Measurements from ENCODE around the gene HAUS1. TPM values are rescaled to one million over a fixed set of nuclear protein-coding genes. Genes with fewer than 3 reads are reported as not detected.
"Not testable (repeated sequence)": the region's sequence is repeated elsewhere in the genome, so short reads cannot be mapped to it uniquely, and the experiment has no call there.

Gene HAUS1
- polyA plus RNA-seq (2013, experiment 1 of 2; ENCODE audit: insufficient read length), result 49.4 TPM
- polyA plus RNA-seq (2013, experiment 2 of 2; ENCODE audit: insufficient read length), result 48.9 TPM

DNA sequence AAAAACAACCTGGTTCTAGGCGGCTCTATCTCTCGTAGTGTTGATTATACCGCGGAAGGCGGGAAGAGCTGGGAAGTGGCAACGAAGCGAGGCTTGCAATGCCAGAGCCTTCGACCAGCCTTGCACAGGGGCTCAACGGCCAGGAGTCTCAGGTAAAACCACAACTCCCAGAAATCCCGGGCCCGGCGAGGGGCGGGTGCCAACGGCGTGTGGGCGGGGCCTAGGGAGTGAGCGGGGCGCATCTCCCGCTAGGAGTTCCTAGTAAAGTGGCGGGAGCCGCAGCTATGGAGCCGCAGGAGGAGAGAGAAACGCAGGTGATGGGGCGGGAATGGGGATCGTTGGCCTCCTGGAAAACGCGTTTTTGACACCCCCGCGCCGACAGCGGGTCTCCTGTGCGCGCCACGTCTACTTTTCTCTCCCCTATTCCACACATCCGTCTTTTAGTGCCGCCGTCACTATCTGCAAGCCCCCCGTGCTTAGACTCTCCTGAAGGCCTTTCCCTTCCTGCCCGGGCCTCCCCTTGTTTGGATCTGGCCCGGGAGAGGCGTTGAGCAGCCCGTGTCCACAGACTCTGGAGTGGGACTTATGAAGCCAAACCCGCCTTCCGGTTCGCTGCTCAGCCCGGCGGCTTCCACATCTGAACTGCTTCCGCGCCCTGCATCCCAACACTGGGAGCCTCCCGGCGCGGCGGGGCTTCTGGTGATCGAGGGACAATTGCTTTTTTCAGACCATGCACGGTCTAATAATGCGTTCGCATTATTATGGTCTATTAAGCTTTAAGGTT lies at the start of gene HAUS1:
Gene HAUS1 (plus strand): TSS at position 258 of the 784 bp plus-strand sequence. CDS start 27 bp downstream, at position 285.
- DNase-seq, result peak; percentile 86

DNA sequence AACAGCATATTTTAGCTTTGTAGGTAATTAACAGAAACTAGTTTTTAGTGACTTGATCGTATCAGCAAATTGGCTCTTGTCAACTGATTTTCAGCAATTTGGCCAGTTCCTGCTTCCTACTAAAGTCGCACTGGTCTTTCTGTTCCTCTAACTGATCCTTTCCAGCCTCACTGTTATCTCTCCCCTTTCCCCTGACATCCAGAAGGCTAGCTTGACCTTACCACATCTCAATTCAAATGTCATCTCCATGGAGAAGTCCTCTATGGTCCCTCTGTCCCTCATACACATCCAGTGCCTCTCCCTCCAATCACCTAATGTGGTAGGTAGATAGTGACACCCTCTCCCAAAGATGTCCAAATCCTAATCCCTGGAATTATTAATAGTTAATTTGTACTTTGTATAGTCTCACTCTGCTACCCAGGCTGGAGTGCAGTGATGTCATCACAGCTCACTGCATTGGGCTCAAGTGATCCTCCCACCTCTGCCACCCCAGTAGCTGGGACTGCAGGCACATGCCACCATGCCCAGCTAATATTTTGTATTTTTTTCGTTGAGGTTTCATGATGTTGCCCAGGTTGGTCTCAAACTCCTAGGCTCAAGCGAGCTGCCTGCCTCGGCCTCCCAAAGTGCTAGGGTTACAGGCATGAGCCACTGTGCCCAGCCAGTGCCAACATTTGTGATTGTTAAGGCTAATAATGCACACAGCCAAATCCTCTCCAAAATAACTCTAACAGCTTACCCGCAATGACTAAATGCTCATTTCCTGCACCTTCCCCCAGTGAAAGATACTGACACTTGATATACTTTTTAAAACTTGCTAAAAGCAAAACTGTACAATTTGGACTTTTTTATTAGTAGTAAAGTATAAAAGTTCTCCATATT lies 49.0 kb upstream of the HAUS1 start:
- no peak for DNase-seq

- no peak for DNase-seq
Measured at GRCh38 chr18:46055838-46056230, 48.4 kb upstream of the HAUS1 start.

DNA sequence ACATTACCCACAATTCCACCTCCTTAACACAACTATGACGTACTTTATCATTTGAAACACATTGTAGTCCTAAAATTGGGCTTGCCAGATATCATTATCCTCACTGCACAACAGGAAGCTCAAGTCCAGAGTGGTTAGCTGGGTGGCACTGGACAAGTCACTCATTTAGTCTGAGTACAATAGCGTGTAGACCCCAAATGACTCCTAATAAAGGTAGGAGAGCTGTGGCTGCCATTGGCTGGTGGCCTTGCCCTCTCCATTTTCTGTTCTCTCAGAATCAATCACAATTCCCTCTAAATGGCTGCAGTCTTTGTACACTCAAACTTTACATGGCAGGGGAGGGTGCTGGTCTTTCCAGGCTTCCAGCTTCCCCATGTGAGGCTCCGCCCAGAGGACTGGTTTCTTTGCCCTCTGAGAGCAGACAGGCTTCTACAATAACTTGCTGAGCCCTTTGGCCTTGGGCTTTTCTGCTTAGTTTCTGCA lies 43.8 kb upstream of the HAUS1 start:
- no peak for DNase-seq

- DNase-seq, result no peak
Measured at GRCh38 chr18:46061387-46061786, 42.8 kb upstream of the HAUS1 start.

DNA sequence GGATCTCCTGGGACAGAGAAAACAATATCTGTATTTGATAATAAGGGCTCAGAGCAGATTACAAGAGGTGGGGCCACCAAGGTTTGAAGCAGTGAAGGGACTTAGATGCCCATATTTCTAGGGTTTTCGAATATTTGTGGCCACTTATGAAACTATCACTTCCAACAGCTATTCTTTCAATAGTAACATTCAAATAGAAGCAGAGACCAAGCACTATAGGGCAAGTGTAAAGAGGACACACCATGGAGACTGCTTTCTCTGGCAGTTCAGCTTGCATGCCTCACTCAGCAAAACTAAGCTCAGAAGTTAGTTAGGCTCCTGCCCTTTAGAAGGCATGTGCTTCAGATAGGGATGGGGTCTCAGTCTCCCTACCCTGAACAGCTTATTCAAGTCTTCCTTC lies 42.4 kb upstream of the HAUS1 start:
- no peak for DNase-seq

DNA sequence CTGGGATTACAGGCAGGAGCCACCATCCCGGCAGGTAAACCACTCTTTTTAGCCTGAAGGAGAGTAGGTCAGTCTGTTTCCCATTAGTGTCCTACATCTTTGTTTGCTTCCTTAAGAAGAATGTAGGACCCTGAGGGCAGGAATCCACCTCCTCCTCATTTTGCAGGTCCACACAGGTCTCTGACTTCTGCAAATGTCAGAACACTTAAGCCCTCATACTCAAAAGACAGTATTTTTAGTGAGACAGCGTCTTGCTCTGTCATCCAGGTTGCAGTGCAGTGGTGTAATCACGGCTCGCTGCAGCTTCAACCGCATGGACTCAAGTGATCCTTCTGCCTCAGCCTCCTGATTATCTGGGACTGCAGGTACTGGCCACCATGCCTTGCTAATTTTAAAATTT lies 41.4 kb upstream of the HAUS1 start:
- DNase-seq, result no peak

DNA sequence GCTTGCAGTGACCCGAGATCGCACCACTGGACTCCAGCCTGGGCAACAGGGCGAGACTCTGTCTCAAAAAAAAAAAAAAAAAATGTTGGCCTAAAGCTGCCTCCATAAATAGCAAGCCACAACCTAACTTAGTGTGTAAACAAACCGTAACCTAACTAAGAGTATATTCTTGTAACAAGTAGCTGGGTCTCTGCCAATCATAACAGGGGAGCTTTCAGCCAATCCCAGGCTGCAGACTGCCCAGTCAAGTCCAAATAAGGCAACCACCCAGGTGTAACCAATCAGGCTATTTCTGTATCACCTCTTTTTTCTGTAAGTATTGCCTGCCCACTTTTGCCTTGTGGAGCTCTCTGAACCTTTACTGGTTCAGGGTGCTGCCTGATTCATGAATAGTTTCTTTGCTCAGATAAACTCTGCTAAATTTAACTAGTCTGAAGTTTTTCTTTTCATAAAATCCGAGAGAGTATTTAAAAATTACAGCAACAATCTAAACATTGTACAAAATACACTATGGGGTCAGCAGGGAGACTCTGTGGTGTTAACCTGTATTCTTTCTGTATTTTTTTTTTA lies 36.7 kb upstream of the HAUS1 start:
- DNase-seq, result no peak

- no peak for DNase-seq
Measured at GRCh38 chr18:46068763-46069162, 35.4 kb upstream of the HAUS1 start.

GRCh38 chr18:46069524-46069923 lies 34.7 kb upstream of the HAUS1 start:
- DNase-seq, result peak; percentile 15

- DNase-seq, result no peak
Measured at GRCh38 chr18:46070232-46070631, 34.0 kb upstream of the HAUS1 start.

- DNase-seq, result no peak
Measured at GRCh38 chr18:46070815-46071652, 33.2 kb upstream of the HAUS1 start.

DNA sequence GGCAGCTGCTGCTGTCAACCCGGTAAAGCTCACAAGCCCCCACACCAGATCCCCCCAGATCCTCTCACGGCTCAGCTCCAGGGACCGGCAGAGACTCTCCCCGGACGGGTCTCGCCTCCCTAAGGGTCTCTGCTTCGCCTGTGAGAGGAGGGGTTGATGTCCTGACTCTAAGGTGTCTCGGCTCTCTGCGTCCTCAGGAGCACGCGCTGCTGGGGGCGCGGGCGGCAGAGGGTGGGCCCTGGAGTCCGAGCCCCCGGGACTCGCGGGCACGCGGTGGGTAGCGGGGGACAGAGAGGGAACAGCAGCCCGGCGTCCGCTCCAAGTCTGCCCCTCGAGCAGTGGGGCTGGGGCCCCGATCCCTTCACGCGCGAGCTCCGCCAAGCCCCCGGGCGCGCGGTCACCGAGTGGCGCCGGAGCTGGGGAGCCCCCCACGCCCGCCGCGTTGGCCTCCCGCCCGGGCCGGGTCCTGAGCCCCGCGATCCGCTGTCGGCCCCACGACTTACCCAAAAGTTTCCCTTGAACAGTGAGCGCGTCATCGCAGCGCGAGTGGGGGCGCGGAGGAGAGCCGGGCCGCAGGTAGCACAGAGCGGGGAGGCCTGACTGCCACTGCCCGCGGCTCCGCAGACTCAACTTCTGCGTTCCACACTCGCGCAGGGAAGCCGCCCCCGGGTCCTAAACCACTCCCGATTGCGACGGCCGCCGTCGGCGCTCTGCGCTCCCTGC lies 32.4 kb upstream of the HAUS1 start, which contains the start of gene PSTPIP2:
Gene PSTPIP2 (minus strand): TSS at position 608 of the 723 bp plus-strand sequence. CDS start 72 bp downstream, at position 536.
- DNase-seq, result peak; percentile 67

DNA sequence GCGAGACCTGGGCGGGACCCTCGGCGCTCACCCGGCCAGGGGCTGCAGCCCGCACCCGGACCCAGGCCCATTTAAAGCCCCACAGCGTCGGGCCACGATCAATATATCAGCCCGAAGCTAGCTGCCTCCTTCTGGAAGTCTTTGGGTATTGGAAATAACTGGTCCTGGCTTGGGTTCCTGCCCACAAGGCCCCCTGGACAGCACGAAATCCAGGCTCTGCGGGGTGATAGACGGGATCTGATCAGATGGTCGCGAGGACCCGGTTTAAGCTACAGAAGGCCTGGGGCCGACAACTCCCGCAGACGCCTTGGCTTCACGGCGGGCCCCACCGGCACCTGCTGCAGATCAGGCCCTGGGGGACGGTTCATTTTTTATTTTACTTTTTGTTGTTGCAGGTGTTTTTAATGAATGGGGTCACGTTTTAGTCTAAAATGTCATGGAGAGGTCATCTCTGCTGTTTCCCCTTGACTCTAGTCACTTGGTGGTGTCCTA lies 31.8 kb upstream of the HAUS1 start:
- no peak for DNase-seq

DNA sequence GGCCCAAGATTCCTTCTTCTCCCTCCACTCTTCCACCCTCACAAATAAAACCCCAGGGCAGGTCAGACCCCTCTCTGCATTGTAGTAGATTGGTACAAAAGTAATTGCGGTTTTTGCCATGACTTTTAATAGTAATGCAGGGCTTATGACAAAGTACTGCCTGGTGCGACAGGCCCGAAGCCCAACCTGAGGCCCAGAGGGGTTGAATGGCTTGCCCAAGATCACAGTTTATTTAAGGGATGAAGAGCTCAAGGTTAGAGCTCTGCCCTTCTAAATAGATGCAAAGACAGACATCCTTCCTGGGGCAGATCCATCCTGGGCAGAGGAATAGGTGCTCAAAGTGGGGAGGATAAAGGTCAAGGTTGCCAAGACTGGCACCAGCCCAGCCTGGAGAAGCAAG lies 31.2 kb upstream of the HAUS1 start:
- DNase-seq, result no peak

GRCh38 chr18:46073474-46074331 lies 30.5 kb upstream of the HAUS1 start:
- DNase-seq, result peak; percentile 66

GRCh38 chr18:46079336-46079735 lies 24.8 kb upstream of the HAUS1 start:
- DNase-seq, result no peak

DNA sequence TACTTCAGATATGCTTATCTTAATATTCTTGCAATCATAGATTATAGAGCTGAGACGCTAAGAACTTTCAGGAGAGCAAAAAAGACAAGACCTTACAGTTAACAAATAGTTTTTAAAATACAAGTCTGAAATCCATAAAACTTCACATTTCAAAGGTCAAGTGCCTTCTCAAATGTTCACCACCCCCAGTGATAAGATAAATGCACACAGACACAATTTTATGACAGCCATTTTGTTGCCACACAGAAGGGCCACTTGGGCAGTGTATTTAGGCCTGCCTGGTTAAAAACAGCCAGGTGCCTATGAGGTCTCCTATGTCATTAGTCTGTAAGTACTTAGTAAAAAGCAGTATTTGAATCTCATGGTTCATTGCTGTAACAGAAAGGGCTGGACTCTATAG lies 24.0 kb upstream of the HAUS1 start:
- no peak for DNase-seq

GRCh38 chr18:46084431-46084830 lies 19.8 kb upstream of the HAUS1 start:
- DNase-seq, result no peak

DNA sequence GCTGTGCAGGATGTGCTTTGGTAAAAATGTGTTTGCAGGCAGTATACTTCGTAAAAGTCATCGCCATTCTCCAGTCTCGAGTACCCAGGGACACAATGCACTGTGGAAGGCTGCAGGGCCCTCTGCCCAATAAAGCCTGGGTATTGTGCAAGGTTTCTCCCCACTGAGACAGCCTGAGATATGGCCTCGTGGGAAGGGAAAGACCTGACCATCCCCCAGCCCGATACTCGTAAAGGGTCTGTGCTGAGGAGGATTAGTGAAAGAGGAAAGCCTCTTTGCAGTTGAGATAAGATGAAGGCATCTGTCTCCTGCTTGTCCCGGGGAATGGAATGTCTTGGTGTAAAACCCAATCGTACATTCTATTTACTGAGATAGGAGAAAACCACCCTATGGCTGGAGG lies 15.7 kb upstream of the HAUS1 start:
- not testable (repeated sequence) for DNase-seq
